ENCODE results near the gene PHF21A. TPM values are rescaled to one million over a fixed set of nuclear protein-coding genes. Genes with fewer than 3 reads are reported as not detected.

PHF21A gene
- total and polyA plus RNA-seq, 2 of the 13 experiments (the other 11 are each of a cell fraction or from before 2014, with no cell fraction given): 4.1 to 34.6 TPM

DNA sequence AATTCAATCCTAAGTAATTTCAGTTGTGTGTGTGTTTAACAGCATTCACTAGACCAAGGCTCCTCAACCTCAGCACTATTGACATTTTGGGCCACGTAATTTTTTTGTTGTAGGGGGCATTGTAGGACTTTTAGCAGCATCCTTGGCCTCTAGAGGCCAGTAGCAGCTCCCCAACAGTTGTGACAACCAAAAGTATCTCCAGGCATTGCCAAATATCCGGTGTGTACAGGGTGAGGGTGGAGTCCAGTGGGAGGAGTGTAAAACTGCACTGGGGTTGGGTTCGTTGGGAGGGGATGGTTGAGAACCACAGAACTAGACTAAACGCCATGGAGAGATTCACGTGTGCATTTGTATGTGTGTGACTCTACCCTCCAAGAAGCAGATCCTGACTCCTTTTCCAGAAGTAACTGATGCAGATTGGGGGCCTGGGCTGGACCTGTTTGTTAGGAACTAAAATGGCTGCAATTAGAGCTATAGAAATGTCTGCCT is 5.9 kb upstream of the PHF21A start:
- peaks cover 23% of the 10 kb centered on the region for H3K4me1 ChIP-seq (ENCODE audit: insufficient read depth, low read length)
- H3K4me3 ChIP-seq (replicated peaks in 1 of 3; ENCODE audit: insufficient read depth in 1 of 3, low read depth in 2 of 3, low read length in 3 of 3): peak overlapping the region in 1 of 3 experiments; percentile 33; a peak in 1 of 6 replicates
- peak; percentile 98 for ATAC-seq
- H3K27ac ChIP-seq (ENCODE audit: extremely low read length, insufficient read depth, low read length): no peak overlapping the region
- POLR2A ChIA-PET: interaction anchor here (1.0 kb wide), 1 partner anchor 116 kb away, joined by 4 read pairs; no protein-coding TSS in a partner anchor
- FAIRE-seq: peak; percentile 97
- WGBS (ENCODE audit: low lambda C conversion rate): 0% methylated on average over 5 of the region's 5 CpGs
- no peaks in the 10 kb centered on the region for H4K20me1 ChIP-seq (ENCODE audit: insufficient read depth, low read length)
- no peaks in the 10 kb centered on the region for H3K79me2 ChIP-seq (ENCODE audit: insufficient read depth, low read length)
- in situ Hi-C loops (cut with HindIII; ENCODE audit: extremely low pct_ligation_motif_present, low pct_unique_long_range_greater_than_20kb) (no loop called here), intact Hi-C loops (cut with micrococcal nuclease; ENCODE audit: unreplicated experiment) (loop anchor here (5.0 to 10.0 kb wide), 3 partner anchors 72 to 280 kb away; partner anchors contain the start of gene CRY2)
- H3K27me3 ChIP-seq (ENCODE audit: control insufficient read depth in 1 of 2, insufficient read depth in 2 of 2, low read length in 2 of 2): peaks cover 0 to 2% of the 10 kb centered on the region in 2 experiments; a peak in 1 of 5 replicates
- CTCF ChIA-PET (ENCODE audit: low intra/inter-chr PET ratio, low total read pairs): no interaction called here
- H2AFZ ChIP-seq (ENCODE audit: low read length): no peak overlapping the region
- DNase-seq (ENCODE audit: low spot score): peak; percentile 85
- no peaks in the 10 kb centered on the region for H3K9me3 ChIP-seq (ENCODE audit: low read length)
- peak overlapping the region; percentile 57 for H3K4me2 ChIP-seq (ENCODE audit: low read depth, low read length)
- BruUV-seq (replicated peaks): no TSS peak
- no peak overlapping the region for H3K9ac ChIP-seq (ENCODE audit: insufficient read depth, low read depth, low read length)
- no peaks in the 10 kb centered on the region for H3K36me3 ChIP-seq (replicated peaks in 1 of 2; ENCODE audit: control insufficient read depth in 1 of 2, insufficient read depth in 2 of 2, low read length in 2 of 2)
- TF ChIP-seq ZNF263 (CRISPR knock-in tag; IDR thresholded peaks at IDR 0.05): no peak
- no peak for TF ChIP-seq KLF12 (CRISPR knock-in tag; IDR thresholded peaks at IDR 0.05; ENCODE audit: borderline replicate concordance)
- TF ChIP-seq, protein P1, sequence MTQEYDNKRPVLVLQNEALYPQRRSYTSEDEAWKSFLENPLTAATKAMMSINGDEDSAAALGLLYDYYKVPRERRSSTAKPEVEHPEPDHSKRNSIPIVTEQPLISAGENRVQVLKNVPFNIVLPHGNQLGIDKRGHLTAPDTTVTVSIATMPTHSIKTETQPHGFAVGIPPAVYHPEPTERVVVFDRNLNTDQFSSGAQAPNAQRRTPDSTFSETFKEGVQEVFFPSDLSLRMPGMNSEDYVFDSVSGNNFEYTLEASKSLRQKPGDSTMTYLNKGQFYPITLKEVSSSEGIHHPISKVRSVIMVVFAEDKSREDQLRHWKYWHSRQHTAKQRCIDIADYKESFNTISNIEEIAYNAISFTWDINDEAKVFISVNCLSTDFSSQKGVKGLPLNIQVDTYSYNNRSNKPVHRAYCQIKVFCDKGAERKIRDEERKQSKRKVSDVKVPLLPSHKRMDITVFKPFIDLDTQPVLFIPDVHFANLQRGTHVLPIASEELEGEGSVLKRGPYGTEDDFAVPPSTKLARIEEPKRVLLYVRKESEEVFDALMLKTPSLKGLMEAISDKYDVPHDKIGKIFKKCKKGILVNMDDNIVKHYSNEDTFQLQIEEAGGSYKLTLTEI (CRISPR knock-in tag; conservative IDR thresholded peaks at IDR 0.05): no peak
- TF ChIP-seq, protein P2, sequence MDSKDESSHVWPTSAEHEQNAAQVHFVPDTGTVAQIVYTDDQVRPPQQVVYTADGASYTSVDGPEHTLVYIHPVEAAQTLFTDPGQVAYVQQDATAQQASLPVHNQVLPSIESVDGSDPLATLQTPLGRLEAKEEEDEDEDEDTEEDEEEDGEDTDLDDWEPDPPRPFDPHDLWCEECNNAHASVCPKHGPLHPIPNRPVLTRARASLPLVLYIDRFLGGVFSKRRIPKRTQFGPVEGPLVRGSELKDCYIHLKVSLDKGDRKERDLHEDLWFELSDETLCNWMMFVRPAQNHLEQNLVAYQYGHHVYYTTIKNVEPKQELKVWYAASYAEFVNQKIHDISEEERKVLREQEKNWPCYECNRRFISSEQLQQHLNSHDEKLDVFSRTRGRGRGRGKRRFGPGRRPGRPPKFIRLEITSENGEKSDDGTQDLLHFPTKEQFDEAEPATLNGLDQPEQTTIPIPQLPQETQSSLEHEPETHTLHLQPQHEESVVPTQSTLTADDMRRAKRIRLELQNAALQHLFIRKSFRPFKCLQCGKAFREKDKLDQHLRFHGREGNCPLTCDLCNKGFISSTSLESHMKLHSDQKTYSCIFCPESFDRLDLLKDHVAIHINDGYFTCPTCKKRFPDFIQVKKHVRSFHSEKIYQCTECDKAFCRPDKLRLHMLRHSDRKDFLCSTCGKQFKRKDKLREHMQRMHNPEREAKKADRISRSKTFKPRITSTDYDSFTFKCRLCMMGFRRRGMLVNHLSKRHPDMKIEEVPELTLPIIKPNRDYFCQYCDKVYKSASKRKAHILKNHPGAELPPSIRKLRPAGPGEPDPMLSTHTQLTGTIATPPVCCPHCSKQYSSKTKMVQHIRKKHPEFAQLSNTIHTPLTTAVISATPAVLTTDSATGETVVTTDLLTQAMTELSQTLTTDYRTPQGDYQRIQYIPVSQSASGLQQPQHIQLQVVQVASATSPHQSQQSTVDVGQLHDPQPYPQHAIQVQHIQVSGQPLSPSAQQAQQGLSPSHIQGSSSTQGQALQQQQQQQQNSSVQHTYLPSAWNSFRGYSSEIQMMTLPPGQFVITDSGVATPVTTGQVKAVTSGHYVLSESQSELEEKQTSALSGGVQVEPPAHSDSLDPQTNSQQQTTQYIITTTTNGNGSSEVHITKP (CRISPR knock-in tag; IDR thresholded peaks at IDR 0.05; ENCODE audit: low read depth): peak; percentile 82
- TF ChIP-seq HCFC1 (IDR thresholded peaks at IDR 0.05; ENCODE audit: low read depth, low read length): no peak
- no peak for TF ChIP-seq TCF7L2 (IDR thresholded peaks at IDR 0.05; ENCODE audit: low read depth, low read length)
- no peak for TF ChIP-seq ZNF891 (CRISPR knock-in tag; IDR thresholded peaks at IDR 0.05)
- TF ChIP-seq ZNF253 (CRISPR knock-in tag; IDR thresholded peaks at IDR 0.05; ENCODE audit: borderline replicate concordance): no peak
- no peak for TF ChIP-seq AHR (CRISPR knock-in tag; IDR thresholded peaks at IDR 0.05)
- no peak for TF ChIP-seq ZNF33B (CRISPR knock-in tag; IDR thresholded peaks at IDR 0.05)
- TF ChIP-seq TMF1 (CRISPR knock-in tag; IDR thresholded peaks at IDR 0.05; ENCODE audit: low read depth): no peak
- TF ChIP-seq ZC3H13 (CRISPR knock-in tag; IDR thresholded peaks at IDR 0.05): no peak
- TF ChIP-seq ZNF761 (CRISPR knock-in tag; conservative IDR thresholded peaks at IDR 0.05): no peak
- peak; percentile 69 for TF ChIP-seq ZNF644 (CRISPR knock-in tag; IDR thresholded peaks at IDR 0.05; ENCODE audit: low read depth)
- peak; percentile 64 for TF ChIP-seq POGZ (CRISPR knock-in tag; IDR thresholded peaks at IDR 0.05)
- no peak for TF ChIP-seq JUNB (CRISPR knock-in tag; IDR thresholded peaks at IDR 0.05; ENCODE audit: borderline replicate concordance)
- 0 out of 2 replicates have a peak, but pooled peaks have one; percentile 32 for TF ChIP-seq ZNF335 (CRISPR knock-in tag; IDR thresholded peaks at IDR 0.05)
- no peak for TF ChIP-seq FOXP1 (IDR thresholded peaks at IDR 0.05)
- 0 out of 2 replicates have a peak, but pooled peaks have one; percentile 37 for TF ChIP-seq FOXP1 (CRISPR knock-in tag; IDR thresholded peaks at IDR 0.05)
- TF ChIP-seq ZBTB7B (CRISPR knock-in tag; IDR thresholded peaks at IDR 0.05): 0 out of 2 replicates have a peak, but pooled peaks have one; percentile 30
- TF ChIP-seq ZNF768 (CRISPR knock-in tag; IDR thresholded peaks at IDR 0.05): no peak
- TF ChIP-seq KLF16 (CRISPR knock-in tag; IDR thresholded peaks at IDR 0.05): peak in 1 of 2 experiments; percentile 42; a peak in 1 of 4 replicates
